Gastroesophageal sphincter (tissue), 4 donors: ENCODE results near the gene DAW1. TPM values are rescaled to one million over a fixed set of nuclear protein-coding genes. Genes with fewer than 3 reads are reported as not detected.

Experiments used
- ATAC-seq: fragments of 150-250 bp; one replicate; pipeline ENCODE4 v1.9.1; 2016; ENCODE audit warnings: mild to moderate bottlenecking, moderate library complexity
- H3K27ac ChIP-seq, 4 donors: fragments of 200-600 bp; sonication (generic) in 3 of 4; 1 replicate in 3 of 4; 2 replicates in 1 of 4; pipeline ENCODE4 v1.5.1; 2016 to 2019
- H3K27me3 ChIP-seq: fragments of 200-600 bp; sonication (generic); one replicate; pipeline ENCODE4 v1.5.1; 2019
- H3K36me3 ChIP-seq, 2 donors: fragments of 200-600 bp; sonication (generic); one replicate each; pipeline ENCODE4 v1.5.1; 2019; ENCODE audit warnings: control low read depth in 1 of 2
- H3K4me1 ChIP-seq, 3 donors: fragments of 200-600 bp; sonication (generic); 1 replicate in 2 of 3; 2 replicates in 1 of 3; pipeline ENCODE4 v1.5.1; 2016 to 2019; ENCODE audit warnings: control low read depth in 2 of 3
- H3K4me3 ChIP-seq, 2 donors: fragments of 200-600 bp; sonication (generic); one replicate each; pipeline ENCODE4 v1.5.1; 2019; ENCODE audit warnings: mild to moderate bottlenecking in 1 of 2, moderate library complexity in 1 of 2
- H3K9me3 ChIP-seq, 3 donors: fragments of 200-600 bp; sonication (generic); one replicate each; pipeline ENCODE4 v1.5.1; 2017 to 2019; ENCODE audit warnings: control low read depth in 2 of 3
- EP300 ChIP-seq: sonication (generic); formaldehyde crosslinking; IDR thresholded peaks from one replicate; pipeline ENCODE4 v1.6.1; 2017; ENCODE audit warnings: antibody characterized with exemption, mild to moderate bottlenecking
- POLR2A ChIP-seq, 2 donors: fragments of 450-650 bp; IDR thresholded peaks; one replicate each; pipeline ENCODE4 v1.6.1; 2017; ENCODE audit warnings: antibody characterized with exemption in 2 of 2, mild to moderate bottlenecking in 2 of 2, moderate library complexity in 1 of 2
- POLR2AphosphoS5 ChIP-seq: sonication (generic); formaldehyde crosslinking; IDR thresholded peaks from one replicate; pipeline ENCODE4 v1.6.1; 2017; ENCODE audit warnings: antibody characterized with exemption
- WGBS, 2 donors: methylation state at CpG; one replicate each; pipeline ENCODE4 v1.1.5; 2018; ENCODE audit warnings: low coverage in 1 of 2; 5-methylcytosine and 5-hydroxymethylcytosine counted together
- total RNA-seq, 4 donors: library from RNA; depleted of rRNA; stranded (reverse); fragments of >200 nt; gene quantifications; one replicate each; pipeline ENCODE4 v1.1.0, GENCODE V29; 2016
- TF ChIP-seq, protein P1 (sequence below), 4 experiments: fragments of 200-600 bp in 2 of 4; fragments of 450-650 bp in 2 of 4; sonication (generic) in 1 of 4; IDR thresholded peaks; one replicate each; pipeline ENCODE4 v1.5.1; 2017 to 2019; ENCODE audit warnings: antibody characterized with exemption in 4 of 4, mild to moderate bottlenecking in 2 of 4, moderate library complexity in 2 of 4

Gene DAW1
- total RNA-seq, 4 donors from 2014 or later: not detected

DNA sequence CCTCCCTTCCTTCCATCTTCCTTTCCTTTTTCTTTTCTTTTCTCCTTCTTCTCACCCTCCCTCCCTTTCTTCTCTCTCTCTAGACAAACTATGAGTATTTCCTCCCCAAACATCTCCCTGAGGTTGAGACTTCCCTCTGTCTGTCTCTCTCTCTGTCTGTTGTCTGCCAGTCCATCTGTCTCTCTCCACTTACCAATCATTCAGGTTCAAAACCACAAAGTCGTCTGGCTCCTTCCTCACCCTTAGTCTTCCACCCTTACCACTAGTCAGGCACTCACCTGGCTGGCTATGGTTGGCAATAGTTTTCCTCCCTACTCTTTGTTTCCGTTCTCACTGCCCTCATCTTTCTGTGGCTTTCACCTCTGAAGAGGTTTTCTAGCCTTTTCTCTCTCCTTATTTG, 44.9 kb upstream of the DAW1 start:
- no peak for ATAC-seq
- H3K36me3 ChIP-seq: no peaks in the 10 kb centered on the region
- no peak overlapping the region for H3K4me3 ChIP-seq
- 13 to 19% methylated on average over 2 of the region's 2 CpGs for WGBS, 2 donors
- H3K27ac ChIP-seq: no peak overlapping the region
- H3K9me3 ChIP-seq: no peaks in the 10 kb centered on the region
- TF ChIP-seq, protein P1, sequence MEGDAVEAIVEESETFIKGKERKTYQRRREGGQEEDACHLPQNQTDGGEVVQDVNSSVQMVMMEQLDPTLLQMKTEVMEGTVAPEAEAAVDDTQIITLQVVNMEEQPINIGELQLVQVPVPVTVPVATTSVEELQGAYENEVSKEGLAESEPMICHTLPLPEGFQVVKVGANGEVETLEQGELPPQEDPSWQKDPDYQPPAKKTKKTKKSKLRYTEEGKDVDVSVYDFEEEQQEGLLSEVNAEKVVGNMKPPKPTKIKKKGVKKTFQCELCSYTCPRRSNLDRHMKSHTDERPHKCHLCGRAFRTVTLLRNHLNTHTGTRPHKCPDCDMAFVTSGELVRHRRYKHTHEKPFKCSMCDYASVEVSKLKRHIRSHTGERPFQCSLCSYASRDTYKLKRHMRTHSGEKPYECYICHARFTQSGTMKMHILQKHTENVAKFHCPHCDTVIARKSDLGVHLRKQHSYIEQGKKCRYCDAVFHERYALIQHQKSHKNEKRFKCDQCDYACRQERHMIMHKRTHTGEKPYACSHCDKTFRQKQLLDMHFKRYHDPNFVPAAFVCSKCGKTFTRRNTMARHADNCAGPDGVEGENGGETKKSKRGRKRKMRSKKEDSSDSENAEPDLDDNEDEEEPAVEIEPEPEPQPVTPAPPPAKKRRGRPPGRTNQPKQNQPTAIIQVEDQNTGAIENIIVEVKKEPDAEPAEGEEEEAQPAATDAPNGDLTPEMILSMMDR (IDR thresholded peaks at IDR 0.05): no peak
- no peak for TF ChIP-seq POLR2AphosphoS5
- no peak for TF ChIP-seq EP300
- no peak for TF ChIP-seq POLR2A (IDR thresholded peaks at IDR 0.05)
- H3K27me3 ChIP-seq: no peaks in the 10 kb centered on the region
- no peaks in the 10 kb centered on the region for H3K4me1 ChIP-seq

DNA sequence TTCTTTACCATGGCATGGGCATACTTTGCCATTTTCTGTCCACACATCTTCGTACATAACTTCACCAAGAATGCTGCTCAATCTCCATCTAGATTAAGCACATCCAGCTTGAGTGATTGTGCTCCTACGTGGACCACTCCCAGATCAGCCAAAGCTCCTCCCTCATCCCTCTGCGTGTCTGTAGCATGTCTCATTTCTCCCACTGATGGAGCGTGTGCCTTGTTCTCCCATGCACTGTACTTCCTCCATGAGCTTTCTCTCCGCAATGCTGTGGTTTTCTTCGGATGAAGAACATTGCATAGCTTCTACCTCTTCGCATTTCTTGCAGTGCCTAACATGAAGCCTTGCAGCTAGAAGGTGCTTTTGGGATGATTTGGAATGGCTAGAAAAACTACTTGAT, 44.3 kb upstream of the DAW1 start:
- H3K9me3 ChIP-seq: no peaks in the 10 kb centered on the region
- no peak for ATAC-seq
- 85 to 93% methylated on average over 7 of the region's 7 CpGs for WGBS, 2 donors

DNA sequence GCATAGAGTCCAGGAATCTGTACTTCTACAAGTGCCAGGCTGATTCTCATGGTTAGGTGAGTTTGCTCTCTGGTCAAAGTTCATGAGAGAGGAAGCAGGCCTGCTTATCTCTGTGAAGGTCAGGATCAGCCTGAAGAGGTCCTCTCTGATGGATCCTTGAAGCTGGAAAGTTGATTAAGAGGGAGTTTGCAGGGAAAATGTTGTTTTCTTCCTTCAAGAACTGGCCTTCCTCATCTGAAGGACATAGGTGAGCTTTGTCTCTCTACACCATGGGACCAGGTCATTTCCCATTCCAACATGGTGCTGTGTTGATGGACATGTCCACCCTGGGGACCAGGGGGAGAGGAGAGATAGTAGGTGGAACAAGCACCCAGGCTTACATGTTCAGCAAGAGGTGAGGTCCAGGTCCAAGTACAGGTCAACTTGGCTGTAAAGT, 42.9 kb upstream of the DAW1 start:
- no peak overlapping the region for H3K27ac ChIP-seq
- ATAC-seq: no peak
- TF ChIP-seq EP300: no peak
- no peak for TF ChIP-seq POLR2A (IDR thresholded peaks at IDR 0.05)
- TF ChIP-seq, protein P1 (IDR thresholded peaks at IDR 0.05): no peak
- TF ChIP-seq POLR2AphosphoS5: no peak

More for the DNA sequence above, 44.3 kb upstream of the DAW1 start:
- no peaks in the 10 kb centered on the region for H3K36me3 ChIP-seq
- H3K27me3 ChIP-seq: no peaks in the 10 kb centered on the region
- no peak overlapping the region for H3K4me3 ChIP-seq
- H3K4me1 ChIP-seq: no peaks in the 10 kb centered on the region
- TF ChIP-seq, protein P1 (IDR thresholded peaks at IDR 0.05): no peak
- TF ChIP-seq EP300 (no peak), POLR2A (IDR thresholded peaks at IDR 0.05) (no peak), POLR2AphosphoS5 (no peak)
- no peak overlapping the region for H3K27ac ChIP-seq

DNA sequence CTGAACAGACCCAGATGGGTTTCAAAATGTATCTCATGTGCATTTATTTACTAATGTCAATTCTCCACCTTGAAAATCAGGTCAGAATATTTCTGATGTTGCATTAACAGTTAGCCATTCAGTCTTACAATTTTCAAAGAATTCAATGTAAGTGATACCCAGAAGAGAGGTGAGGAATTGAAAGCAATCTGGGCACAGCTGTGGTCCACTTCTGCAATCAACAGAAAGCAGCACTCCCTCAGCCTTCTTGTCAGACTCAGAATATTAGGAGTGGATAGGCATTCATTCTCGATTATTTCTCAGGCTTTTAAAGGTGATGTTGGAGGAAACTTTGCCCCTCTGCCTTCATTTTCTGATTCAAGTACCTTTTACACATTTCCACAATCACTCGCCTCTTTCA, 42.1 kb upstream of the DAW1 start:
- Histone ChIP-seq H3K4me1 (no peaks in the 10 kb centered on the region), H3K4me3 (no peak overlapping the region), H3K36me3 (no peaks in the 10 kb centered on the region), H3K27ac (no peak overlapping the region), H3K27me3 (no peaks in the 10 kb centered on the region), H3K9me3 (no peaks in the 10 kb centered on the region)
- TF ChIP-seq POLR2AphosphoS5: no peak
- no peak for TF ChIP-seq EP300
- TF ChIP-seq, protein P1 (IDR thresholded peaks at IDR 0.05): no peak
- ATAC-seq: no peak
- WGBS, 2 donors: 71 to 91% methylated on average over 2 of the region's 2 CpGs

More for the DNA sequence above, 42.9 kb upstream of the DAW1 start:
- H3K36me3 ChIP-seq: no peaks in the 10 kb centered on the region
- H3K9me3 ChIP-seq: no peaks in the 10 kb centered on the region
- no peaks in the 10 kb centered on the region for H3K4me1 ChIP-seq
- no peak overlapping the region for H3K4me3 ChIP-seq
- H3K27me3 ChIP-seq: no peaks in the 10 kb centered on the region

GRCh38 chr2:227834423-227834822, 37.0 kb upstream of the DAW1 start:
- Histone ChIP-seq H3K27ac (no peak overlapping the region), H3K9me3 (no peaks in the 10 kb centered on the region), H3K4me1 (no peaks in the 10 kb centered on the region), H3K36me3 (no peaks in the 10 kb centered on the region), H3K4me3 (no peak overlapping the region), H3K27me3 (no peaks in the 10 kb centered on the region)
- no peak for ATAC-seq
- WGBS, 2 donors: 77% methylated on average over 6 of the region's 10 CpGs; no CpG with 5 or more reads in 1 of the 2 donors
- no peak for TF ChIP-seq POLR2AphosphoS5
- TF ChIP-seq, protein P1 (IDR thresholded peaks at IDR 0.05): no peak
- no peak for TF ChIP-seq POLR2A (IDR thresholded peaks at IDR 0.05)
- TF ChIP-seq EP300: no peak
